H9 (cell line): ENCODE measurements around the gene CCDC134. TPM values are rescaled to one million over a fixed set of nuclear protein-coding genes. Genes with fewer than 3 reads are reported as not detected.

Experiments used
- DNase-seq: peaks from one replicate; pipeline ENCODE4 v3.0.0-alpha.2; 2017
- H2AFZ ChIP-seq: one replicate; pipeline ENCODE4 v1.6.1; 2013; ENCODE audit warnings: mild to moderate bottlenecking, low read length, control low read depth, moderate library complexity
- H2AK5ac ChIP-seq: 2 replicates; pipeline ENCODE4 v1.6.1; 2013; ENCODE audit warnings: low read length, control low read depth, mixed read lengths; ENCODE audit not compliant: insufficient read length
- H2BK120ac ChIP-seq: one replicate; pipeline ENCODE4 v1.6.1; 2013; ENCODE audit warnings: low read depth, mild to moderate bottlenecking, low read length, control low read depth, inconsistent platforms; ENCODE audit not compliant: poor library complexity, severe bottlenecking
- H2BK12ac ChIP-seq: 2 replicates; pipeline ENCODE4 v1.6.1; 2013; ENCODE audit warnings: low read length, control low read depth, mixed read lengths, low read depth; ENCODE audit not compliant: insufficient read length
- H2BK15ac ChIP-seq: 2 replicates; pipeline ENCODE4 v1.6.1; 2013; ENCODE audit warnings: low read depth, low read length, control low read depth
- H2BK20ac ChIP-seq: one replicate; pipeline ENCODE4 v1.6.1; 2013; ENCODE audit warnings: low read depth, mild to moderate bottlenecking, low read length, control low read depth, inconsistent platforms; ENCODE audit not compliant: poor library complexity, severe bottlenecking
- H2BK5ac ChIP-seq: 2 replicates; pipeline ENCODE4 v1.6.1; 2013; ENCODE audit warnings: low read length, control low read depth, mixed read lengths; ENCODE audit not compliant: insufficient read length
- H3K14ac ChIP-seq: 2 replicates; pipeline ENCODE4 v1.6.1; 2013; ENCODE audit warnings: low read length, control low read depth; ENCODE audit not compliant: insufficient read depth
- H3K18ac ChIP-seq: 2 replicates; pipeline ENCODE4 v1.6.1; 2013; ENCODE audit warnings: low read depth, mild to moderate bottlenecking, mixed read lengths, low read length, control low read depth; ENCODE audit not compliant: insufficient read length
- H3K23ac ChIP-seq: 2 replicates; pipeline ENCODE4 v1.6.1; 2013; ENCODE audit warnings: low read length, control low read depth, mixed read lengths, low read depth; ENCODE audit not compliant: insufficient read length
- H3K23me2 ChIP-seq: 2 replicates; pipeline ENCODE4 v1.6.1; 2013; ENCODE audit warnings: low read depth, mild to moderate bottlenecking, mixed read lengths, low read length, control low read depth; ENCODE audit not compliant: insufficient read length, poor library complexity, severe bottlenecking
- H3K27ac ChIP-seq: 2 replicates; pipeline ENCODE4 v1.5.1; 2013; ENCODE audit warnings: low read length, control low read depth, mixed read lengths, low read depth; ENCODE audit not compliant: insufficient read length
- H3K27me3 ChIP-seq: 2 replicates; pipeline ENCODE4 v1.6.1; 2013; ENCODE audit warnings: low read length, control low read depth, inconsistent platforms; ENCODE audit not compliant: insufficient read depth
- H3K4ac ChIP-seq: 2 replicates; pipeline ENCODE4 v1.6.1; 2013; ENCODE audit warnings: low read depth, mild to moderate bottlenecking, control low read depth, inconsistent platforms, low read length, moderate library complexity
- H3K4me1 ChIP-seq: 2 replicates; pipeline ENCODE4 v1.6.1; 2013; ENCODE audit warnings: low read length, control low read depth, inconsistent platforms; ENCODE audit not compliant: insufficient read depth
- H3K4me2 ChIP-seq: 2 replicates; pipeline ENCODE4 v1.6.1; 2013; ENCODE audit warnings: low read length, control low read depth, mixed read lengths; ENCODE audit not compliant: insufficient read length, insufficient read depth
- H3K56ac ChIP-seq: 2 replicates; pipeline ENCODE4 v1.6.1; 2013; ENCODE audit warnings: low read depth, mild to moderate bottlenecking, mixed read lengths, low read length, control low read depth; ENCODE audit not compliant: insufficient read length
- H3K79me1 ChIP-seq: 2 replicates; pipeline ENCODE4 v1.6.1; 2013; ENCODE audit warnings: low read depth, mild to moderate bottlenecking, moderate library complexity, low read length, control low read depth, inconsistent platforms; ENCODE audit not compliant: insufficient read depth, poor library complexity, severe bottlenecking
- H3K79me2 ChIP-seq: 2 replicates; pipeline ENCODE4 v1.6.1; 2013; ENCODE audit warnings: low read length, control low read depth, inconsistent platforms; ENCODE audit not compliant: insufficient read depth
- H3K9ac ChIP-seq: 2 replicates; pipeline ENCODE4 v1.6.1; 2013; ENCODE audit warnings: low read length, control low read depth, mixed read lengths; ENCODE audit not compliant: insufficient read length; ENCODE audit errors: extremely low read depth
- H3K9me3 ChIP-seq: one replicate; pipeline ENCODE4 v1.6.1; 2013; ENCODE audit warnings: low read depth, low read length, inconsistent platforms; ENCODE audit not compliant: control insufficient read depth
- H3T11ph ChIP-seq: one replicate; pipeline ENCODE4 v1.6.1; 2013; ENCODE audit warnings: mild to moderate bottlenecking, low read length, control low read depth, inconsistent platforms
- H4K20me1 ChIP-seq: one replicate; pipeline ENCODE4 v1.6.1; 2013; ENCODE audit not compliant: control insufficient read depth, insufficient read length, insufficient read depth
- H4K5ac ChIP-seq: 2 replicates; pipeline ENCODE4 v1.6.1; 2013; ENCODE audit warnings: low read depth, mild to moderate bottlenecking, mixed read lengths, low read length, control low read depth; ENCODE audit not compliant: insufficient read length
- H4K8ac ChIP-seq: replicated peaks from 2 replicates; pipeline ENCODE4 v1.6.1; 2013; ENCODE audit warnings: low read length, control low read depth, mixed read lengths, low read depth; ENCODE audit not compliant: insufficient read length
- H4K91ac ChIP-seq: 2 replicates; pipeline ENCODE4 v1.6.1; 2013; ENCODE audit warnings: low read depth, mild to moderate bottlenecking, moderate library complexity, mixed read lengths, low read length, control low read depth; ENCODE audit not compliant: insufficient read length
- H3K27ac Mint-ChIP-seq, 3 experiments: 2 replicates in 2 of 3; 3 replicates in 1 of 3; pipeline ENCODE4 v1.8.0; 2020 to 2021; ENCODE audit warnings: mixed read lengths in 3 of 3, mild to moderate bottlenecking in 1 of 3, moderate library complexity in 1 of 3
- H3K27me3 Mint-ChIP-seq: 2 replicates; pipeline ENCODE4 v1.8.0; 2021; ENCODE audit warnings: low read depth, mild to moderate bottlenecking, moderate library complexity, mixed read lengths
- H3K36me3 Mint-ChIP-seq, 3 experiments: 2 replicates in 2 of 3; 3 replicates in 1 of 3; pipeline ENCODE4 v1.8.0; 2020 to 2021; ENCODE audit warnings: low read depth in 3 of 3, mixed read lengths in 3 of 3; ENCODE audit not compliant: insufficient read depth in 1 of 3
- H3K4me1 Mint-ChIP-seq, 2 experiments: 2 replicates each; pipeline ENCODE4 v1.8.0; 2020; ENCODE audit warnings: mixed read lengths in 2 of 2
- H3K4me3 Mint-ChIP-seq, 2 experiments: 2 replicates in 1 of 2; 3 replicates in 1 of 2; pipeline ENCODE4 v1.8.0; 2020 to 2021; ENCODE audit warnings: mild to moderate bottlenecking in 2 of 2, mixed read lengths in 2 of 2, moderate library complexity in 1 of 2
- H3K9me3 Mint-ChIP-seq, 2 experiments: 2 replicates in 1 of 2; 3 replicates in 1 of 2; pipeline ENCODE4 v1.8.0; 2020; ENCODE audit warnings: mild to moderate bottlenecking in 2 of 2, mixed read lengths in 2 of 2, moderate library complexity in 1 of 2
- WGBS: extraction: QIAGEN DNeasy Blood & Tissue Kit; methylation state at CpG from one replicate; pipeline ENCODE4 v1.1.7; 2013; ENCODE audit warnings: missing lambda C conversion rate, low lambda C conversion rate, mixed read lengths; ENCODE audit not compliant: insufficient read length; ENCODE audit errors: extremely low coverage; 5-methylcytosine and 5-hydroxymethylcytosine counted together
- total RNA-seq: library from RNA; stranded (reverse); gene quantifications from 2 replicates; pipeline ENCODE4 v1.2.1, GENCODE V29; 2021
- TF ChIP-seq, protein P1 (sequence below): fragments of 200-600 bp; sonication (generic); conservative IDR thresholded peaks from 3 replicates; pipeline ENCODE4 v1.8.0; 2021; ENCODE audit warnings: antibody characterized with exemption, mild to moderate bottlenecking

CCDC134 gene
- total RNA-seq, 1 experiment from 2014 or later = 20.7 TPM

DNA sequence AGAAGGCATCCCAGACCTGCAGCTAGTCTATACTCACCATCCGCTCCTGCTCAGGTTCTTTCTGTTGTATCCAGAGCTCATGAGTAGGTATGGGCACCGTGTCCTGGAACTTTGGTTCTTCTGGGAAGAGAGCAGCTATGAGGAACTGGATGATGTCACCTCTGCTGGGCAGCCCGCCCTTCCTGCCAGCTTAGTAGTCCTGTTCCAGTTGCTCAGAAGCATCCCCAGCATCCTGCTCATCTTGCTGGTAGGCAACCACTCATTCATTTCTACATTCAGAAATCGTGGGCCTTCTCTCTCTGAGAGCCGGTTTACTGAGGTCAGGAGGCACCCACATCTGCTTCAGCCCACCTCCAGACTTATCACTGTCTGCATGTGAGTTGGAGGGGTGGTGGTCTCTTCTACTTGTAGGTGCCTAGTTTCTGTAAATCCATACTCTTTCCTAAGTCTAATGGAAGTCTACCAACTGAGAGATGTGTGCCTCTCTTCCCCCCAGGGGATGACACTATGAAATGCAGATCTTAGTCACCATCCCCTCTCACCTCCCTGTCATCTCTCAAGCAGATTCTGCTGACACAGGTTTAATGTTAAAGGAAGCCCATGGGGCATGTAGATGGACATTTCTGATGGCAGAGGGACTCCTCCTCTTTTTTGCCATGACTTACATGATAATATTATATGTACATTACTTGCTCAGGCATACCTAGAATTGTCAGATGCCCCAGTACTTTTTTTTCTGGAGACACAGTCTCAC is 29.6 kb upstream of the CCDC134 start:
- Histone ChIP-seq H2AK5ac (no peak overlapping the region), H3K18ac (no peak overlapping the region), H3K9ac (no peak overlapping the region), H3K23me2 (no peaks in the 10 kb centered on the region), H3K9me3 (no peaks in the 10 kb centered on the region), H2BK12ac (no peak overlapping the region), H2BK20ac (no peak overlapping the region), H2BK15ac (no peak overlapping the region), H3K27me3 (no peaks in the 10 kb centered on the region), H4K5ac (no peak overlapping the region), H3K4me2 (no peak overlapping the region), H3K79me1 (no peaks in the 10 kb centered on the region), H4K8ac (no peak overlapping the region), H4K91ac (no peak overlapping the region), H3T11ph (no peak overlapping the region), H3K56ac (no peak overlapping the region), H3K79me2 (no peaks in the 10 kb centered on the region), H4K20me1 (no peaks in the 10 kb centered on the region), H2AFZ (no peak overlapping the region), H2BK5ac (no peak overlapping the region), H3K27ac (no peak overlapping the region), H3K4me1 (no peaks in the 10 kb centered on the region), H3K14ac (no peak overlapping the region), H2BK120ac (no peak overlapping the region), H3K23ac (no peak overlapping the region), H3K4ac (no peak overlapping the region)
- H3K36me3 Mint-ChIP-seq = no peaks in the 10 kb centered on the region
- TF ChIP-seq, protein P1, sequence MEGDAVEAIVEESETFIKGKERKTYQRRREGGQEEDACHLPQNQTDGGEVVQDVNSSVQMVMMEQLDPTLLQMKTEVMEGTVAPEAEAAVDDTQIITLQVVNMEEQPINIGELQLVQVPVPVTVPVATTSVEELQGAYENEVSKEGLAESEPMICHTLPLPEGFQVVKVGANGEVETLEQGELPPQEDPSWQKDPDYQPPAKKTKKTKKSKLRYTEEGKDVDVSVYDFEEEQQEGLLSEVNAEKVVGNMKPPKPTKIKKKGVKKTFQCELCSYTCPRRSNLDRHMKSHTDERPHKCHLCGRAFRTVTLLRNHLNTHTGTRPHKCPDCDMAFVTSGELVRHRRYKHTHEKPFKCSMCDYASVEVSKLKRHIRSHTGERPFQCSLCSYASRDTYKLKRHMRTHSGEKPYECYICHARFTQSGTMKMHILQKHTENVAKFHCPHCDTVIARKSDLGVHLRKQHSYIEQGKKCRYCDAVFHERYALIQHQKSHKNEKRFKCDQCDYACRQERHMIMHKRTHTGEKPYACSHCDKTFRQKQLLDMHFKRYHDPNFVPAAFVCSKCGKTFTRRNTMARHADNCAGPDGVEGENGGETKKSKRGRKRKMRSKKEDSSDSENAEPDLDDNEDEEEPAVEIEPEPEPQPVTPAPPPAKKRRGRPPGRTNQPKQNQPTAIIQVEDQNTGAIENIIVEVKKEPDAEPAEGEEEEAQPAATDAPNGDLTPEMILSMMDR = no peak
- whole genome bisulfite sequencing = no CpG with 5 or more reads among the region's 5 CpGs
- H3K27ac Mint-ChIP-seq = no peak overlapping the region
- DNase-seq = no peak
- H3K9me3 Mint-ChIP-seq = no peaks in the 10 kb centered on the region
- H3K4me1 Mint-ChIP-seq = peaks cover under 1 to 2% of the 10 kb centered on the region in 2 experiments; a peak in 3 of 4 replicates
- H3K27me3 Mint-ChIP-seq = peaks cover 12% of the 10 kb centered on the region
- no peak overlapping the region for H3K4me3 Mint-ChIP-seq
